HepG2 (cell line): ENCODE results near the gene CHST11.

Experiments
- POLR2A ChIP-seq, 2 experiments: IDR thresholded peaks; 2 replicates each; pipeline ENCODE4 v1.6.1; 2011; ENCODE audit warnings: low read depth in 2 of 2, low read length in 2 of 2, mild to moderate bottlenecking in 1 of 2, moderate library complexity in 1 of 2; ENCODE audit not compliant: insufficient read depth in 1 of 2
- TF ChIP-seq, protein P1 (sequence below): sonication (generic); formaldehyde crosslinking; IDR thresholded peaks from 2 replicates; pipeline ENCODE4 v1.8.0; 2022; ENCODE audit warnings: missing genetic modification reagents, low read depth, mild to moderate bottlenecking, borderline replicate concordance

DNA sequence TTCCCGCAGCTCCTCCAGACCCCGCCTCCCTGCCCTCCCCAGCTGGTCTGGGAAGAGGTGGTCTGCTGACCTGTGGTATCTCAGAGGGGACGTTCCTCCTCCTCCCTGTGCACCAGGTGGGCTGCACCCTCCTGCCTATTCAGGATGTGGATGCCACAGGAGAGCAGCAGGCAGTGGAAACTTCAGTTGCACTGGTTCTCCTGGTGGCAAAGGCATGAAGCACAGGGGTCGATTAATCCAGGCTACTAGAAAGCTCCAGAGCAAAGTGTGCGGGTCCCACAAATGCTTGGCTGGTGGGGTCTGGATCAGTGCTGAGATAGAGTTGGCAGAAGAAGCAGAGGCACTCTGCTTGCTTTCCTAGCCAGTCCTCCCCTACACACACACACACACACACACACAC lies 304.3 kb downstream of the CHST11 start:
- TF ChIP-seq, protein P1, sequence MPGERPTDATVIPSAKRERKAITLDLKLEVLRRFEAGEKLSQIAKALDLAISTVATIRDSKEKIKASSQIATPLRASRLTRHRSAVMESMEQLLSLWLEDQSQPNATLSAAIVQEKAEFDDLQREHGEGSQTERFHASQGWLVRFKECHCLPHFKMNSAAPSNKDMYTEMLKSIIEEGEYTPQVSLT (CRISPR knock-in tag): no peak
- TF ChIP-seq POLR2A (IDR thresholded peaks at IDR 0.05; ENCODE audit: insufficient read depth in 1 of 2, low read depth in 2 of 2, low read length in 2 of 2): no peak
